Suprapubic skin (tissue), 4 donors: Measurements from ENCODE around the gene AGAP1.

Experiments used
- CTCF ChIP-seq, 2 donors: fragments of 200-600 bp in 1 of 2; fragments of 450-650 bp in 1 of 2; sonication (generic) in 1 of 2; IDR thresholded peaks; one replicate each; pipeline ENCODE4 v1.5.1; 2016 to 2019; ENCODE audit warnings: antibody characterized with exemption in 2 of 2, mild to moderate bottlenecking in 1 of 2, moderate library complexity in 1 of 2
- EP300 ChIP-seq: sonication (generic); formaldehyde crosslinking; IDR thresholded peaks from one replicate; pipeline ENCODE4 v1.6.1; 2017; ENCODE audit warnings: antibody characterized with exemption
- POLR2A ChIP-seq, 2 donors: fragments of 450-650 bp; IDR thresholded peaks; one replicate each; pipeline ENCODE4 v1.6.1; 2017; ENCODE audit warnings: antibody characterized with exemption in 2 of 2, mild to moderate bottlenecking in 2 of 2, moderate library complexity in 2 of 2
- POLR2AphosphoS5 ChIP-seq, 3 donors: sonication (generic); formaldehyde crosslinking; IDR thresholded peaks; one replicate each; pipeline ENCODE4 v1.6.1; 2017; ENCODE audit warnings: antibody characterized with exemption in 3 of 3

GRCh38 chr2:235768606-235769005, 274.8 kb downstream of the AGAP1 start:
- TF ChIP-seq CTCF (IDR thresholded peaks at IDR 0.05) (no peak), POLR2AphosphoS5 (IDR thresholded peaks at IDR 0.05) (no peak), POLR2A (IDR thresholded peaks at IDR 0.05) (no peak), EP300 (no peak)
